ENCODE results near the gene NME7. TPM values are rescaled to one million over a fixed set of nuclear protein-coding genes. Genes with fewer than 3 reads are reported as not detected.

Gene NME7
- polyA plus RNA-seq, 3 donors from 2014 or later = 12.5 to 26.3 (median 13.1) TPM

- peaks cover 0 to 2% of the 10 kb centered on the region in 2 donors for H3K4me1 Mint-ChIP-seq
- no peaks in the 10 kb centered on the region for H3K9me3 Mint-ChIP-seq
- no peak for DNase-seq
- peaks cover 11 to 19% (median 16%) of the 10 kb centered on the region in 3 donors for H3K27me3 Mint-ChIP-seq (ENCODE audit: low read depth in 3 of 3)
- no peak overlapping the region for H3K4me3 Mint-ChIP-seq
- H3K27ac Mint-ChIP-seq = no peak overlapping the region
- H3K36me3 Mint-ChIP-seq = no peaks in the 10 kb centered on the region
These were observed 276.7 kb downstream of the NME7 start for GRCh38 chr1:169090900-169091311.

- H3K4me3 Mint-ChIP-seq = no peak overlapping the region
- no peaks in the 10 kb centered on the region for H3K9me3 Mint-ChIP-seq
- H3K4me1 Mint-ChIP-seq = peaks cover 0 to 2% of the 10 kb centered on the region in 2 donors
- peaks cover 0 to 1% (median 0%) of the 10 kb centered on the region in 3 donors for H3K36me3 Mint-ChIP-seq
- no peak for DNase-seq
- H3K27ac Mint-ChIP-seq = no peak overlapping the region
- peaks cover 11 to 19% (median 14%) of the 10 kb centered on the region in 3 donors for H3K27me3 Mint-ChIP-seq (ENCODE audit: low read depth in 3 of 3)
These were observed 277.2 kb downstream of the NME7 start for GRCh38 chr1:169090308-169090899.

- H3K9me3 Mint-ChIP-seq = no peaks in the 10 kb centered on the region
- peaks cover 0 to 4% (median 0%) of the 10 kb centered on the region in 3 donors for H3K36me3 Mint-ChIP-seq
- no peak for DNase-seq
- H3K27me3 Mint-ChIP-seq (ENCODE audit: low read depth in 3 of 3) = peaks cover 11 to 18% (median 14%) of the 10 kb centered on the region in 3 donors
- peak overlapping the region in 1 of 6 donors; percentile 23 for H3K27ac Mint-ChIP-seq
- H3K4me3 Mint-ChIP-seq = no peak overlapping the region
- peaks cover 0 to 2% of the 10 kb centered on the region in 2 donors for H3K4me1 Mint-ChIP-seq
These were observed 277.8 kb downstream of the NME7 start for GRCh38 chr1:169089776-169090175.

GRCh38 chr1:169087876-169088275 is 279.7 kb downstream of the NME7 start:
- DNase-seq = no peak
- Mint-ChIP-seq H3K27me3 (ENCODE audit: low read depth in 3 of 3) (peaks cover 11 to 16% (median 14%) of the 10 kb centered on the region in 3 donors), H3K4me1 (peaks cover 0 to 2% of the 10 kb centered on the region in 2 donors), H3K9me3 (no peaks in the 10 kb centered on the region), H3K36me3 (peaks cover 0 to 4% (median 0%) of the 10 kb centered on the region in 3 donors), H3K4me3 (no peak overlapping the region), H3K27ac (no peak overlapping the region)

- Mint-ChIP-seq H3K9me3 (no peaks in the 10 kb centered on the region), H3K27me3 (ENCODE audit: low read depth in 3 of 3) (peaks cover 11 to 16% (median 14%) of the 10 kb centered on the region in 3 donors), H3K4me3 (no peak overlapping the region), H3K4me1 (peaks cover 0 to 2% of the 10 kb centered on the region in 2 donors), H3K27ac (peak overlapping the region in 1 of 6 donors; percentile 53), H3K36me3 (peaks cover 0 to 4% (median 0%) of the 10 kb centered on the region in 3 donors)
- DNase-seq = no peak
These were observed 280.8 kb downstream of the NME7 start for GRCh38 chr1:169086603-169087455.

GRCh38 chr1:169085911-169086310 is 281.7 kb downstream of the NME7 start:
- peaks cover 11 to 16% (median 16%) of the 10 kb centered on the region in 3 donors for H3K27me3 Mint-ChIP-seq (ENCODE audit: low read depth in 3 of 3)
- H3K4me1 Mint-ChIP-seq = peaks cover 0 to 2% of the 10 kb centered on the region in 2 donors
- H3K4me3 Mint-ChIP-seq = no peak overlapping the region
- H3K27ac Mint-ChIP-seq = no peak overlapping the region
- no peak for DNase-seq
- H3K9me3 Mint-ChIP-seq = no peaks in the 10 kb centered on the region
- H3K36me3 Mint-ChIP-seq = peaks cover 0 to 4% (median 0%) of the 10 kb centered on the region in 3 donors

Other genes starting within 250 kb of the NME7 start
- gene BLZF1, start 398 bp upstream of the NME7 start, polyA plus RNA-seq = 10 to 100 TPM; 10.1 to 20.3 (median 17.8) TPM
- not detected for gene CCDC181, start 59.7 kb upstream of the NME7 start, polyA plus RNA-seq
- gene SLC19A2, start 118.1 kb upstream of the NME7 start, polyA plus RNA-seq = 1 to 10 TPM in 1 of 3 donors, under 1 TPM in 2; 0.38 to 2.4 (median 0.51) TPM
- gene F5, start 218.7 kb upstream of the NME7 start, polyA plus RNA-seq = 1 to 10 TPM in 1 of 3 donors, under 1 TPM in 2; 0.08 to 1.3 (median 0.09) TPM